Measurements from ENCODE around the gene MGARP. TPM values are rescaled to one million over a fixed set of nuclear protein-coding genes. Genes with fewer than 3 reads are reported as not detected.

MGARP gene
- total RNA-seq, 2 experiments from 2014 or later: 2.6 TPM; not detected in 1

GRCh38 chr4:139247241-139247640, 32.8 kb downstream of the MGARP start:
- H3K9me2 ChIP-seq (ENCODE audit: insufficient read depth, low read length): no peaks in the 10 kb centered on the region
- POLR2A ChIA-PET: interaction anchor here (0.6 to 0.9 kb wide), 4 partner anchors 10 to 1580 kb away, joined by 3 to 4 read pairs (median 3); no protein-coding TSS in a partner anchor
- 0 out of 2 replicates have a peak, but pooled peaks cover 3% of the 10 kb centered on the region for H3K9me3 ChIP-seq (ENCODE audit: low read length)
- no peak overlapping the region for H3K27ac ChIP-seq (ENCODE audit: low read depth, low read length, poor library complexity, severe bottlenecking)
- peaks cover 10% of the 10 kb centered on the region for H3K4me1 ChIP-seq (ENCODE audit: insufficient read depth, low read length, poor library complexity, severe bottlenecking)
- BruUV-seq (replicated peaks): no TSS peak
- CTCF ChIA-PET (ENCODE audit: unreplicated experiment): no interaction called here
- intact Hi-C loops (cut with micrococcal nuclease; ENCODE audit: unreplicated experiment): no loop called here
- H3K36me3 ChIP-seq (ENCODE audit: insufficient read depth, low read length): no peaks in the 10 kb centered on the region
- H4K20me1 ChIP-seq (ENCODE audit: insufficient read depth, low read length): no peaks in the 10 kb centered on the region
- H2AFZ ChIP-seq (ENCODE audit: low read length): no peak overlapping the region
- no peaks in the 10 kb centered on the region for H3K79me2 ChIP-seq (ENCODE audit: insufficient read depth, low read depth, low read length)
- TF ChIP-seq CTCF (conservative IDR thresholded peaks at IDR 0.05; ENCODE audit: low read length): no peak
- no peak for TF ChIP-seq EZH2phosphoT487 (IDR thresholded peaks at IDR 0.05; ENCODE audit: borderline replicate concordance, low read depth, low read length)
- no peak overlapping the region for H3K4me2 ChIP-seq (ENCODE audit: low read length)
- no peak overlapping the region for H3K4me3 ChIP-seq (ENCODE audit: low read depth, low read length, poor library complexity, severe bottlenecking)
- no peak for DNase-seq (ENCODE audit: low spot score)

- intact Hi-C loops (cut with micrococcal nuclease; ENCODE audit: unreplicated experiment): no loop called here
- Histone ChIP-seq H3K9me3 (ENCODE audit: low read length) (0 out of 2 replicates have a peak, but pooled peaks cover 3% of the 10 kb centered on the region), H3K27ac (ENCODE audit: low read depth, low read length, poor library complexity, severe bottlenecking) (no peak overlapping the region), H2AFZ (ENCODE audit: low read length) (peak overlapping the region; percentile 40; the same call in 1 of the 2 replicates), H3K4me1 (ENCODE audit: insufficient read depth, low read length, poor library complexity, severe bottlenecking) (peaks cover 21% of the 10 kb centered on the region), H3K4me3 (ENCODE audit: low read depth, low read length, poor library complexity, severe bottlenecking) (no peak overlapping the region), H3K79me2 (ENCODE audit: insufficient read depth, low read depth, low read length) (no peaks in the 10 kb centered on the region), H4K20me1 (ENCODE audit: insufficient read depth, low read length) (no peaks in the 10 kb centered on the region), H3K36me3 (ENCODE audit: insufficient read depth, low read length) (no peaks in the 10 kb centered on the region), H3K4me2 (ENCODE audit: low read length) (no peak overlapping the region), H3K9me2 (ENCODE audit: insufficient read depth, low read length) (no peaks in the 10 kb centered on the region)
- DNase-seq (ENCODE audit: low spot score): no peak
- TF ChIP-seq EZH2phosphoT487 (IDR thresholded peaks at IDR 0.05; ENCODE audit: borderline replicate concordance, low read depth, low read length) (no peak), CTCF (conservative IDR thresholded peaks at IDR 0.05; ENCODE audit: low read length) (no peak)
- no TSS peak for BruUV-seq (replicated peaks)
- CTCF ChIA-PET (ENCODE audit: unreplicated experiment): no interaction called here
- POLR2A ChIA-PET: interaction anchor here (1.0 kb wide), 1 partner anchor 13 kb away, joined by 3 read pairs; no protein-coding TSS in a partner anchor
Measured at GRCh38 chr4:139246166-139246565, 33.9 kb downstream of the MGARP start.

GRCh38 chr4:139245590-139245989, 34.4 kb downstream of the MGARP start:
- CTCF ChIA-PET (ENCODE audit: unreplicated experiment): no interaction called here
- TF ChIP-seq CTCF (conservative IDR thresholded peaks at IDR 0.05; ENCODE audit: low read length) (no peak), EZH2phosphoT487 (IDR thresholded peaks at IDR 0.05; ENCODE audit: borderline replicate concordance, low read depth, low read length) (no peak)
- intact Hi-C loops (cut with micrococcal nuclease; ENCODE audit: unreplicated experiment): no loop called here

More at GRCh38 chr4:139245590-139245989, 34.4 kb downstream of the MGARP start:
- Histone ChIP-seq H2AFZ (ENCODE audit: low read length) (peak overlapping the region; percentile 40; the same call in 1 of the 2 replicates), H3K79me2 (ENCODE audit: insufficient read depth, low read depth, low read length) (no peaks in the 10 kb centered on the region), H3K27ac (ENCODE audit: low read depth, low read length, poor library complexity, severe bottlenecking) (no peak overlapping the region), H3K4me1 (ENCODE audit: insufficient read depth, low read length, poor library complexity, severe bottlenecking) (peaks cover 25% of the 10 kb centered on the region), H3K4me3 (ENCODE audit: low read depth, low read length, poor library complexity, severe bottlenecking) (no peak overlapping the region), H3K36me3 (ENCODE audit: insufficient read depth, low read length) (no peaks in the 10 kb centered on the region), H4K20me1 (ENCODE audit: insufficient read depth, low read length) (no peaks in the 10 kb centered on the region), H3K4me2 (ENCODE audit: low read length) (no peak overlapping the region), H3K9me3 (ENCODE audit: low read length) (no peaks in the 10 kb centered on the region), H3K9me2 (ENCODE audit: insufficient read depth, low read length) (no peaks in the 10 kb centered on the region)
- DNase-seq (ENCODE audit: low spot score): no peak
- POLR2A ChIA-PET: interaction anchor here (1.0 kb wide), 1 partner anchor 13 kb away, joined by 3 read pairs; no protein-coding TSS in a partner anchor
- no TSS peak for BruUV-seq (replicated peaks)
